Caco-2 (cell line): Measurements from ENCODE around the gene FAM20B. TPM values are rescaled to one million over a fixed set of nuclear protein-coding genes. Genes with fewer than 3 reads are reported as not detected.

Experiments
- BruUV-seq: library from RNA; stranded (reverse); fragments of 400-500 nt; replicated peaks from 2 replicates; lab custom pipeline; 2021; lab: Mats Ljungman, UMichigan
- CTCF ChIA-PET: fragments of 300-600 bp; sonication (Branson Sonifier 250); formaldehyde crosslinking; loops from one replicate; lab custom pipeline; 2022; ENCODE audit warnings: antibody characterized with exemption; lab: Charles Lee
- POLR2A ChIA-PET: fragments of 300-600 bp; sonication (Branson Sonifier 250); formaldehyde crosslinking; loops from one replicate; lab custom pipeline; 2022; ENCODE audit warnings: antibody characterized with exemption; lab: Charles Lee
- DNase-seq, 2 experiments: peaks; one replicate each; pipeline versions ENCODE4 v3.0.0 to v3.0.0-alpha.2; 2020 to 2022
- H3K27me3 ChIP-seq: replicated peaks from 2 replicates; pipeline ENCODE4 v1.6.0; 2011; ENCODE audit warnings: low read length; ENCODE audit not compliant: control insufficient read depth, insufficient read depth
- H3K36me3 ChIP-seq: 2 replicates; pipeline ENCODE4 v1.5.1; 2011; ENCODE audit warnings: low read length; ENCODE audit not compliant: control insufficient read depth, insufficient read depth
- H3K4me1 ChIP-seq: fragments of 250-450 bp; sonication (Bioruptor Pico); 2 replicates; pipeline ENCODE4 v1.5.1; 2020; ENCODE audit warnings: mild to moderate bottlenecking
- H3K4me3 ChIP-seq: 2 replicates; pipeline ENCODE4 v1.5.1; 2011; ENCODE audit warnings: low read depth, mild to moderate bottlenecking, control low read depth, low read length
- H3K9me3 ChIP-seq: fragments of 250-450 bp; sonication (Bioruptor Pico); 2 replicates; pipeline ENCODE4 v1.5.1; 2020; ENCODE audit warnings: mild to moderate bottlenecking, moderate library complexity
- H3K27ac Mint-ChIP-seq: one replicate; pipeline ENCODE4 v1.8.0; 2022; ENCODE audit warnings: mixed read lengths; ENCODE audit not compliant: unreplicated experiment
- H3K27me3 Mint-ChIP-seq: one replicate; pipeline ENCODE4 v1.8.0; 2022; ENCODE audit warnings: mixed read lengths; ENCODE audit not compliant: insufficient read depth, unreplicated experiment
- H3K36me3 Mint-ChIP-seq: one replicate; pipeline ENCODE4 v1.8.0; 2022; ENCODE audit warnings: mild to moderate bottlenecking, mixed read lengths; ENCODE audit not compliant: insufficient read depth, unreplicated experiment
- H3K4me1 Mint-ChIP-seq: one replicate; pipeline ENCODE4 v1.8.0; 2022; ENCODE audit warnings: low read depth, mixed read lengths; ENCODE audit not compliant: unreplicated experiment
- H3K4me3 Mint-ChIP-seq: one replicate; pipeline ENCODE4 v1.8.0; 2022; ENCODE audit warnings: mild to moderate bottlenecking, moderate library complexity, mixed read lengths; ENCODE audit not compliant: unreplicated experiment
- H3K9me3 Mint-ChIP-seq: one replicate; pipeline ENCODE4 v1.8.0; 2022; ENCODE audit warnings: mixed read lengths; ENCODE audit not compliant: unreplicated experiment
- intact Hi-C: fragments of 100-400 bp; cut with micrococcal nuclease; formaldehyde crosslinking; loops from one replicate; pipeline ENCODE4 v1.10.0; 2022; ENCODE audit not compliant: unreplicated experiment
- total RNA-seq: library from RNA; stranded (reverse); gene quantifications from 2 replicates; pipeline ENCODE4 v1.2.3, GENCODE V29; 2022
- TF ChIP-seq, protein P1 (sequence below), 2 experiments: fragments of 200-600 bp in 1 of 2; IDR thresholded peaks; 1 replicate in 1 of 2; 2 replicates in 1 of 2; pipeline versions ENCODE4 v1.5.1 to v1.8.0; 2011 to 2022; ENCODE audit warnings: antibody characterized with exemption in 1 of 2, control low read depth in 1 of 2, inconsistent platforms in 1 of 2, low read depth in 1 of 2, low read length in 1 of 2, mild to moderate bottlenecking in 1 of 2, moderate library complexity in 1 of 2; ENCODE audit not compliant: insufficient read depth in 1 of 2, severe bottlenecking in 1 of 2, unreplicated experiment in 1 of 2

The FAM20B gene
- total RNA-seq, 1 experiment from 2014 or later: 24.5 TPM

DNA sequence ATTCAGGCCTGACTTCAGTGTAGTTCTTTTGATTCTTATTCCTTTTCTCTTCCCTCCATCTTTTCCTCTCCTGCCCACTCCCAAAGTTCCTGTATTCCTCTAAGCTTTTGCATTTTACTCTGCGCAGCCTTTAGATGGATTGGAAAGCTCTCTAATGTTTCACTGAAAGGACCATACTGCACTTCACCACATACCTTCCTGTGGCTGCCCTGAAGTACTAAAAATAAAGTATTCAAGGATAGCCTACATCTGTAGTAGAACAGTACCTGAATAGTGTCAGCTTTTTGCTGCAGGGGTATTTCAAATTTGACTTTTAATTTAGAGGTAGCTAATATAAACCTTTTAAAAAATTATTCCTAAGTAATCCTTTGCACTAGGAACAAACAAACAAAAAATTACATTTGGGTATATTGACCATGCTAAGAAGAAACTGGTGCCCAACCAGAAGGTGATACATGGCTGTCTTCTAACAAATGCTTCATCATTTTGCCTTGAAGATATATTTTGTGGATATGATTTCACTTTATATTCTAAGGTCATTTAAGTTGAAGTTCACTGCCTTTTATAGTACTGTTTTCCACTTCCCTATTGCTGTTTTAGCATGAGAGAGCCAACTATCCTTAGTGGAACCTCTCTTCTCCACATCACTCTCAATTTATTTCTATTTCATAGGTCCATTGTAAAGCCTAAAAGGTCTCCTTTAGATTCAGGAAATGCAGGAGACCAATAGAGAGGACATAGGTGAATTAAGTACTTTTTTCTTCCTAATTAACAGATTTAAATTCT is 22.8 kb downstream of the FAM20B start:
- no TSS peak for BruUV-seq
- Mint-ChIP-seq H3K4me3 (no peak overlapping the region), H3K9me3 (no peaks in the 10 kb centered on the region), H3K27me3 (no peaks in the 10 kb centered on the region), H3K27ac (no peak overlapping the region), H3K4me1 (no peaks in the 10 kb centered on the region), H3K36me3 (no peaks in the 10 kb centered on the region)
- Histone ChIP-seq H3K9me3 (no peaks in the 10 kb centered on the region), H3K4me1 (no peaks in the 10 kb centered on the region), H3K36me3 (no peaks in the 10 kb centered on the region; the same call in 1 of the 2 replicates), H3K4me3 (no peak overlapping the region), H3K27me3 (no peaks in the 10 kb centered on the region)
- CTCF ChIA-PET: no interaction called here
- POLR2A ChIA-PET: no interaction called here
- DNase-seq: no peak
- intact Hi-C loops: no loop called here
- TF ChIP-seq, protein P1, sequence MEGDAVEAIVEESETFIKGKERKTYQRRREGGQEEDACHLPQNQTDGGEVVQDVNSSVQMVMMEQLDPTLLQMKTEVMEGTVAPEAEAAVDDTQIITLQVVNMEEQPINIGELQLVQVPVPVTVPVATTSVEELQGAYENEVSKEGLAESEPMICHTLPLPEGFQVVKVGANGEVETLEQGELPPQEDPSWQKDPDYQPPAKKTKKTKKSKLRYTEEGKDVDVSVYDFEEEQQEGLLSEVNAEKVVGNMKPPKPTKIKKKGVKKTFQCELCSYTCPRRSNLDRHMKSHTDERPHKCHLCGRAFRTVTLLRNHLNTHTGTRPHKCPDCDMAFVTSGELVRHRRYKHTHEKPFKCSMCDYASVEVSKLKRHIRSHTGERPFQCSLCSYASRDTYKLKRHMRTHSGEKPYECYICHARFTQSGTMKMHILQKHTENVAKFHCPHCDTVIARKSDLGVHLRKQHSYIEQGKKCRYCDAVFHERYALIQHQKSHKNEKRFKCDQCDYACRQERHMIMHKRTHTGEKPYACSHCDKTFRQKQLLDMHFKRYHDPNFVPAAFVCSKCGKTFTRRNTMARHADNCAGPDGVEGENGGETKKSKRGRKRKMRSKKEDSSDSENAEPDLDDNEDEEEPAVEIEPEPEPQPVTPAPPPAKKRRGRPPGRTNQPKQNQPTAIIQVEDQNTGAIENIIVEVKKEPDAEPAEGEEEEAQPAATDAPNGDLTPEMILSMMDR (IDR thresholded peaks at IDR 0.05; ENCODE audit: insufficient read depth in 1 of 2, low read depth in 1 of 2, low read length in 1 of 2, severe bottlenecking in 1 of 2, unreplicated experiment in 1 of 2): no peak

DNA sequence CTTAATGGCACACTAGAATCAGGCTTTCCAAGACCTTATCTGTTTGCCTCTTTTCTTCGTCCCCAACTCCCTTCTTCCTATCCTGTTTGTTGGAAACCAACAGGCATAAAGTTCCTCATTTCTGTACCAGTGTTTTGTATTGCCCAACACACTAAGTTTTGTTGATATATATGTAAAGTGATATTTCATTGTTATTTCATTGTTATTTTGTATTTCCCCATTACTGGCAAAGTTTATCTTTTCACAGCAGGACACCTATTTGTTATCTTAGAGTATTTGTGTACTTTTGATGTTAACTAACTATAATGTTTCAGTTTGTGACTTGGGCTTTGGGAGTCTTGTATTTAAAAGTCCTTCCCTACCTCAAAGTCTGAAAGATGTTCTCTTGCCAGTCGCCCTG is 27.1 kb downstream of the FAM20B start:
- no peak overlapping the region for H3K4me3 Mint-ChIP-seq

DNA sequence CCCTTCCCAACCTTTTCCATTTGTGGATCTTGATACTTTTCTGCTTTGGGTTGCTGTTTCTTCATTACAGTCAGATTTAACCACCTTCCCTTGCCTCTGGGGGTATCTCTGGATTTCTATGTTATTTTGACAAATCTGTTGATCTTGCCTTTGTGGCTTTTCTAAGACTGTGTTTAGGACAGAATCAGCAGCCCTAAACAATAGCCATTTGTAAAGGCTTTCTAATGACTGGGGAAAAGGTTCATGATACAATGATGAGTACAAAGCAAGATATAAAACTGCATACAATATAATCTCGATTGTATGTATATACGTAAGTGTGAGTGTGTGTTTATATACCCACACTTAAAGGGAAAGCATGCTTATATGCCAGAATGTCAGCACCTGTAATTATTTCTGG is 27.8 kb downstream of the FAM20B start:
- Mint-ChIP-seq H3K27ac (no peak overlapping the region), H3K36me3 (peaks cover 5% of the 10 kb centered on the region), H3K27me3 (no peaks in the 10 kb centered on the region), H3K9me3 (no peaks in the 10 kb centered on the region), H3K4me1 (peaks cover 3% of the 10 kb centered on the region), H3K4me3 (no peak overlapping the region)
- Histone ChIP-seq H3K9me3 (no peaks in the 10 kb centered on the region), H3K36me3 (no peaks in the 10 kb centered on the region), H3K4me1 (peaks cover 4% of the 10 kb centered on the region), H3K27me3 (no peaks in the 10 kb centered on the region), H3K4me3 (no peak overlapping the region)
- TF ChIP-seq, protein P1 (IDR thresholded peaks at IDR 0.05; ENCODE audit: insufficient read depth in 1 of 2, low read depth in 1 of 2, low read length in 1 of 2, severe bottlenecking in 1 of 2, unreplicated experiment in 1 of 2): no peak
- POLR2A ChIA-PET: no interaction called here
- no TSS peak for BruUV-seq
- DNase-seq: no peak
- CTCF ChIA-PET: no interaction called here
- intact Hi-C loops: no loop called here

More for the DNA sequence above, 27.1 kb downstream of the FAM20B start:
- POLR2A ChIA-PET: no interaction called here
- H3K27ac Mint-ChIP-seq: no peak overlapping the region
- H3K9me3 Mint-ChIP-seq: no peaks in the 10 kb centered on the region
- CTCF ChIA-PET: no interaction called here
- no peaks in the 10 kb centered on the region for H3K27me3 ChIP-seq
- no peaks in the 10 kb centered on the region for H3K9me3 ChIP-seq
- no peak overlapping the region for H3K4me3 ChIP-seq
- DNase-seq: no peak
- no peaks in the 10 kb centered on the region for H3K36me3 ChIP-seq
- H3K4me1 ChIP-seq: no peaks in the 10 kb centered on the region
- H3K27me3 Mint-ChIP-seq: no peaks in the 10 kb centered on the region
- H3K36me3 Mint-ChIP-seq: peaks cover 5% of the 10 kb centered on the region
- TF ChIP-seq, protein P1 (IDR thresholded peaks at IDR 0.05; ENCODE audit: insufficient read depth in 1 of 2, low read depth in 1 of 2, low read length in 1 of 2, severe bottlenecking in 1 of 2, unreplicated experiment in 1 of 2): no peak
- no peaks in the 10 kb centered on the region for H3K4me1 Mint-ChIP-seq
- intact Hi-C loops: no loop called here
- no TSS peak for BruUV-seq
